PC-9 (cell line): ENCODE data around the gene CGB8. TPM values are rescaled to one million over a fixed set of nuclear protein-coding genes. Genes with fewer than 3 reads are reported as not detected.

Source experiments
- BruUV-seq: library from RNA; stranded (reverse); fragments of 400-500 nt; replicated peaks from 2 replicates; lab custom pipeline; 2021; lab: Mats Ljungman, UMichigan
- CTCF ChIA-PET: fragments of 300-600 bp; sonication (Branson Sonifier 250); formaldehyde crosslinking; loops from one replicate; lab custom pipeline; 2022; ENCODE audit warnings: antibody characterized with exemption; lab: Charles Lee
- POLR2A ChIA-PET: fragments of 300-600 bp; sonication (Branson Sonifier 250); formaldehyde crosslinking; loops from one replicate; lab custom pipeline; 2022; ENCODE audit warnings: antibody characterized with exemption; ENCODE audit not compliant: unreplicated experiment; lab: Charles Lee
- DNase-seq, 2 experiments: peaks; one replicate each; pipeline versions ENCODE4 v3.0.0 to v3.0.0-alpha.2; 2015 to 2022; ENCODE audit warnings: mixed read lengths in 1 of 2
- H2AFZ ChIP-seq: fragments of 200-600 bp; sonication (generic); 2 replicates; pipeline ENCODE4 v1.8.1; 2017; ENCODE audit warnings: antibody characterized with exemption
- H3F3A ChIP-seq: fragments of 200-600 bp; sonication (generic); 2 replicates; pipeline ENCODE4 v1.8.1; 2017; ENCODE audit warnings: antibody characterized with exemption, mild to moderate bottlenecking, low read depth; ENCODE audit not compliant: insufficient read depth
- H3K27ac ChIP-seq: fragments of 200-600 bp; sonication (generic); 2 replicates; pipeline ENCODE4 v1.6.1; 2016; ENCODE audit warnings: mixed run types
- H3K27me3 ChIP-seq: fragments of 200-600 bp; sonication (generic); 2 replicates; pipeline ENCODE4 v1.6.1; 2016; ENCODE audit warnings: low read depth, mixed run types; ENCODE audit not compliant: insufficient read depth
- H3K36me3 ChIP-seq: fragments of 200-600 bp; sonication (generic); 2 replicates; pipeline ENCODE4 v1.6.1; 2016; ENCODE audit warnings: low read depth, mixed run types
- H3K4me1 ChIP-seq: fragments of 200-600 bp; sonication (generic); replicated peaks from 2 replicates; pipeline ENCODE4 v1.6.1; 2016; ENCODE audit warnings: mixed run types; ENCODE audit not compliant: insufficient read depth
- H3K4me2 ChIP-seq: fragments of 200-600 bp; sonication (generic); 2 replicates; pipeline ENCODE4 v1.6.1; 2017; ENCODE audit warnings: mixed run types
- H3K4me3 ChIP-seq: fragments of 200-600 bp; sonication (generic); 2 replicates; pipeline ENCODE4 v1.6.1; 2016; ENCODE audit warnings: mixed run types
- H3K79me2 ChIP-seq: fragments of 200-600 bp; sonication (generic); 2 replicates; pipeline ENCODE4 v1.6.1; 2017; ENCODE audit warnings: low read depth, mixed run types
- H3K9me2 ChIP-seq: fragments of 200-600 bp; sonication (generic); 2 replicates; pipeline ENCODE4 v1.8.1; 2017; ENCODE audit warnings: mild to moderate bottlenecking; ENCODE audit not compliant: insufficient read depth
- H3K9me3 ChIP-seq: fragments of 200-600 bp; sonication (generic); 2 replicates; pipeline ENCODE4 v1.8.1; 2016; ENCODE audit warnings: low read depth; ENCODE audit not compliant: insufficient read depth
- H4K20me1 ChIP-seq: fragments of 200-600 bp; sonication (generic); 2 replicates; pipeline ENCODE4 v1.8.1; 2017; ENCODE audit not compliant: insufficient read depth
- EZH2 ChIP-seq: fragments of 200-600 bp; sonication (generic); IDR thresholded peaks from 2 replicates; pipeline ENCODE4 v1.8.0; 2017; ENCODE audit warnings: antibody characterized with exemption, low read depth
- intact Hi-C: fragments of 100-400 bp; cut with micrococcal nuclease; formaldehyde crosslinking; loops from one replicate; pipeline ENCODE4 v1.10.0; 2022; ENCODE audit not compliant: unreplicated experiment
- total RNA-seq: library from RNA; stranded (reverse); gene quantifications from 2 replicates; pipeline ENCODE4 v1.2.3, GENCODE V29; 2021
- TF ChIP-seq, protein P1 (sequence below): fragments of 200-600 bp; sonication (generic); conservative IDR thresholded peaks from 2 replicates; pipeline ENCODE4 v1.6.1; 2017; ENCODE audit warnings: mixed run types, antibody characterized with exemption, mild to moderate bottlenecking, moderate library complexity

CGB8 gene
- total RNA-seq, 1 experiment from 2014 or later, result 1.0 TPM

DNA sequence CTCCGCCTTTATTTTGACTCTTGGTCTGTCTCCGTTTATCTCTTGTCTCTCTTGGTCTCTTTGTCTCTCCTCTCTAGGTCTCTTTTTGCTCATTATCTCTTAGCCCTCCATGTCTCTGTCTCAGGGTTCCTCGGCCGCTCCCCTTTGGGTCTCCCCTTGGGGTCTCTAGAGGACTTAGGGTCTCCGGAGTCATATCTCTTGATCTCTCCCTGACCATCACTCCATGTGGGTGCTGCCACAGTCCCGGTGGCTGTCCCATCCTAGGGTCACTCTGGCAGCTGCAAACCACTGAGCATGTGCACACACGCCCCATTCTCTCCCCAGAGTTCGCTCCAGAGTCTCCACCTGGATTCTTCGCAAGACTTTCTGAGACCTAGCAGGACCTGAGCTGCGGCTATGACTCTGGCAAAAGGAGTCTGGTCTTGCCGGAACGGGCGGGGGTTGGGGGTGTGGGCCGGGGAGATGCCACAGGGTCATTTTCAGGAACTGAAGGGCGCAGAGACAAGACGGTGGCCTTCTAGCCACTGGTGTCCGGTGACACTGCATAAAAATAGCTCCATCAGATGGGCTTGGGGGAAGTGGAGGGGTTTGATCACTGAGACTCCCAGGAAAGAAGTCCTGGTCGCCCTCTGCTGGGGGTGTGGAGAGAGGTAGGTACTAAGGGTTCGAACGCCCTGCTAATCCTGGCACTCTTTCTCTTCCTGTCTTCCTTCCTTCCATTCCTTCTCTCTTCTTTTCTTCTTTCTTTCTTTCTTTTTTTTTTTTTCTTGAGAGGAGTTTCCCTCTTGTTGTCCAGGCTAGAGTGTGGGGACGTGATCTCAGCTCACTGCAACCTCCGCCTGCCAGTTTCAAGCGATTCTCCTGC lies 24.8 kb upstream of the CGB8 start:
- H3K9me2 ChIP-seq, result no peaks in the 10 kb centered on the region
- ChIA-PET POLR2A (interaction anchor here (0.5 to 1.1 kb wide), 2 partner anchors 75 to 336 kb away, joined by 8 to 15 read pairs; no protein-coding TSS in a partner anchor), CTCF (interaction anchor here (0.5 to 1.3 kb wide), 8 partner anchors 9 to 775 kb away, joined by 3 to 12 read pairs (median 6); partner anchors contain the start of genes GYS1, NTF4 and RUVBL2)
- no peak overlapping the region for H2AFZ ChIP-seq
- H3K4me1 ChIP-seq, result peaks cover 10% of the 10 kb centered on the region; the same call in 1 of the 2 replicates
- H3K36me3 ChIP-seq, result no peaks in the 10 kb centered on the region
- H3K27me3 ChIP-seq, result peaks cover 29% of the 10 kb centered on the region
- BruUV-seq, result no TSS peak
- peak in 1 of 2 experiments; percentile 56 for DNase-seq
- no peak overlapping the region for H3K27ac ChIP-seq
- TF ChIP-seq, protein P1, sequence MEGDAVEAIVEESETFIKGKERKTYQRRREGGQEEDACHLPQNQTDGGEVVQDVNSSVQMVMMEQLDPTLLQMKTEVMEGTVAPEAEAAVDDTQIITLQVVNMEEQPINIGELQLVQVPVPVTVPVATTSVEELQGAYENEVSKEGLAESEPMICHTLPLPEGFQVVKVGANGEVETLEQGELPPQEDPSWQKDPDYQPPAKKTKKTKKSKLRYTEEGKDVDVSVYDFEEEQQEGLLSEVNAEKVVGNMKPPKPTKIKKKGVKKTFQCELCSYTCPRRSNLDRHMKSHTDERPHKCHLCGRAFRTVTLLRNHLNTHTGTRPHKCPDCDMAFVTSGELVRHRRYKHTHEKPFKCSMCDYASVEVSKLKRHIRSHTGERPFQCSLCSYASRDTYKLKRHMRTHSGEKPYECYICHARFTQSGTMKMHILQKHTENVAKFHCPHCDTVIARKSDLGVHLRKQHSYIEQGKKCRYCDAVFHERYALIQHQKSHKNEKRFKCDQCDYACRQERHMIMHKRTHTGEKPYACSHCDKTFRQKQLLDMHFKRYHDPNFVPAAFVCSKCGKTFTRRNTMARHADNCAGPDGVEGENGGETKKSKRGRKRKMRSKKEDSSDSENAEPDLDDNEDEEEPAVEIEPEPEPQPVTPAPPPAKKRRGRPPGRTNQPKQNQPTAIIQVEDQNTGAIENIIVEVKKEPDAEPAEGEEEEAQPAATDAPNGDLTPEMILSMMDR, result peak; percentile 23; the same call in 1 of the 2 replicates
- TF ChIP-seq EZH2, result no peak
- H3F3A ChIP-seq, result 0 out of 2 replicates have a peak, but pooled peaks cover 8% of the 10 kb centered on the region
- no peak overlapping the region for H3K4me3 ChIP-seq
- H4K20me1 ChIP-seq, result no peaks in the 10 kb centered on the region
- no peaks in the 10 kb centered on the region for H3K9me3 ChIP-seq
- no peaks in the 10 kb centered on the region for H3K79me2 ChIP-seq
- peak overlapping the region; percentile 42 for H3K4me2 ChIP-seq
- intact Hi-C loops, result loop anchor here (2.0 kb wide), 3 partner anchors 75 to 285 kb away; no protein-coding TSS in a partner anchor

DNA sequence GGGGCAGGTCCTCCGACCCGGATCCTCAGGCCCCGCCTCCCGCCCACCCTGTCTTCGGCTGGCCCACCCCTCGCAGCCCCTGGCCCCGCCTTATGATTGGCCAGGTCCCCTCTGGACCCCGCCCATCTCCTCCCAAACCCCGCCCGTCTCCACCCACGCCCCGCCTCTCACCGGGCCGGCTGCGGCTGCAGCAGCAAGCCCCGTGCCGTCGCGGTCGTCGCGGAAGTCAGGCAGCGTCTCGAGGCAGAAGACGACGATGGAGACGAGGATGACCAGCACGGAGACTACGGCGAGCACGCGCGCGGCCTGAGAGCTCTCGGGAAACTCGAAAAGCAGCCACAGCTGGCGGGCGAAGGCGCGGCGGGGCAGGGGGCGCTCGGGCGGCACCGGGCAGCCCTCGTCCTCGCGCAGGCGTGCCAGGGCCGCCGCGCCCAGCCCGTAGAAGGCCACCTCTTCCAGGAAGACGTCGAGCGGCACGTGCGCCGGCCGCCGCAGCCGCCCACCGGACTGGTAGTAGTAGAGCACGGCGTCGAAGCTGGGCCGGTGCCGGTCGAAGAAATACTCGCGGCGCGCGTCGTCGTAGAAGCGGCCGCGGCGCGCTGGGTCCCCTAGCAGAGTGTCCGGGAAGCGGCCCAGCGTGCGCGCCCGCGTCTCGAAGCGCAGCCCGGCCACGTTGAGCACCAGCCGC lies 23.1 kb upstream of the CGB8 start:
- Histone ChIP-seq H4K20me1 (no peaks in the 10 kb centered on the region), H3K27me3 (peaks cover 30% of the 10 kb centered on the region), H3K4me1 (peaks cover 10% of the 10 kb centered on the region; the same call in 1 of the 2 replicates), H2AFZ (no peak overlapping the region), H3K27ac (no peak overlapping the region), H3K9me2 (no peaks in the 10 kb centered on the region), H3K79me2 (no peaks in the 10 kb centered on the region), H3F3A (peaks cover 16% of the 10 kb centered on the region; the same call in 1 of the 2 replicates), H3K9me3 (no peaks in the 10 kb centered on the region), H3K36me3 (no peaks in the 10 kb centered on the region), H3K4me3 (no peak overlapping the region), H3K4me2 (no peak overlapping the region)
- no peak for DNase-seq
- POLR2A ChIA-PET, result no interaction called here
- BruUV-seq, result no TSS peak
- intact Hi-C loops, result no loop called here
- CTCF ChIA-PET, result no interaction called here
- TF ChIP-seq EZH2, result no peak
- TF ChIP-seq, protein P1, result no peak

DNA sequence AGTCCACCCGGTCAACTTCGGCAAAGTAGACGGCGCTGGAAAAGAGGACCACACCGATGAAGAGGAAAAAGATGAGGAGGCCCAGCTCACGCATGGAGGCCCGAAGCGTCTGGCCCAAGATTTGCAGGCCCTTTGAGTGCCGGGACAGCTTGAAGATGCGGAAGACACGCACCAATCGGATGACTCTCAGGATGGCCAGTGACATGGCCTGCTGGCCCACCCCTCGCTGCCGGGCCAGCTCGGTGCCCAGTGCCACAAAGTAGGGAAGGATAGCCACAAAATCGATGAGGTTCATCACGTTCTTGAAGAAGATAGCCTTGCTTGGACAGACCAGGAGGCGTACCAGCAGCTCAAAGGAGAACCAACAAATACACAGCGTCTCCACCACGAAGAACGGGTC lies 21.5 kb upstream of the CGB8 start:
- intact Hi-C loops, result no loop called here
- H3K9me2 ChIP-seq, result no peaks in the 10 kb centered on the region
- ChIA-PET CTCF (no interaction called here), POLR2A (interaction anchor here (0.6 kb wide), 1 partner anchor 77 kb away, joined by 7 read pairs; the partner anchor contains the start of gene RUVBL2)
- no peak overlapping the region for H2AFZ ChIP-seq
- H3K4me1 ChIP-seq, result peaks cover 10% of the 10 kb centered on the region; the same call in 1 of the 2 replicates
- peaks cover 41% of the 10 kb centered on the region for H3K27me3 ChIP-seq
- H3K79me2 ChIP-seq, result no peaks in the 10 kb centered on the region
- H4K20me1 ChIP-seq, result no peaks in the 10 kb centered on the region
- H3K4me2 ChIP-seq, result no peak overlapping the region
- no peaks in the 10 kb centered on the region for H3K36me3 ChIP-seq
- H3K27ac ChIP-seq, result no peak overlapping the region
- H3K4me3 ChIP-seq, result no peak overlapping the region
- peaks cover 19% of the 10 kb centered on the region; the same call in 1 of the 2 replicates for H3F3A ChIP-seq
- no peak for TF ChIP-seq EZH2
- TF ChIP-seq, protein P1, result no peak
- no TSS peak for BruUV-seq
- DNase-seq, result no peak
- no peaks in the 10 kb centered on the region for H3K9me3 ChIP-seq
